ENCODE measurements around the gene THAP11. TPM values are rescaled to one million over a fixed set of nuclear protein-coding genes. Genes with fewer than 3 reads are reported as not detected.
A peak's percentile ranks its signal among the peaks of the same experiment; 100 is the strongest.

The THAP11 gene
- total RNA-seq, 4 donors from 2014 or later, result 24.7 to 44.1 (median 32.7) TPM

DNA sequence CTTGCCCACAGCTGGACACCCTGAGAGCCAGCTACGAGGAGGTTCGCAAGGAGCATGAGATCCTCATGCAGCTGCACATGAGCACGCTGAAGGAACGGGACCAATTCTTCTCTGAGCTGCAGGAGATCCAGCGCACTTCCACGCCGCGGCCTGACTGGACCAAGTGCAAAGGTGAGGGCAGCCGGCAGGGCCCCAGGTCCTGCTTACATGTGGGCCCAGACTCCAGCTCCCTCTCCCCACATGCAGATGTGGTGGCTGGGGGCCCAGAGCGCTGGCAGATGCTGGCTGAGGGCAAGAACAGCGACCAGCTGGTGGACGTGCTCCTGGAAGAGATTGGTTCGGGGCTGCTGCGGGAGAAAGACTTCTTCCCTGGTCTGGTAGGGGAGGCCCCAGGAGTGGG is 16.2 kb upstream of the THAP11 start:
- H3K4me1 ChIP-seq, result no peaks in the 10 kb centered on the region
- 90% methylated on average over 14 of the region's 14 CpGs; no CpG with 5 or more reads in 1 of the 2 donors for WGBS, 2 donors (ENCODE audit: low coverage in 1 of 2)
- in situ Hi-C loops (cut with MboI; ENCODE audit: low pct_ligation_motif_present in 1 of 4, low pct_unique_long_range_greater_than_20kb in 1 of 4, low sequenced_read_pairs in 3 of 4), result no loop called here
- H3K27me3 ChIP-seq, result no peaks in the 10 kb centered on the region
- peaks cover 0 to 10% (median 0%) of the 10 kb centered on the region in 4 donors for H3K36me3 ChIP-seq
- no peaks in the 10 kb centered on the region for H3K9me3 ChIP-seq
- intact Hi-C loops (cut with DNase I; ENCODE audit: low total_unique reads), result no loop called here
- TF ChIP-seq POLR2A (IDR thresholded peaks at IDR 0.05) (no peak), POLR2AphosphoS5 (IDR thresholded peaks at IDR 0.05) (no peak), EP300 (IDR thresholded peaks at IDR 0.05; ENCODE audit: low read depth) (no peak)
- TF ChIP-seq, protein P1, sequence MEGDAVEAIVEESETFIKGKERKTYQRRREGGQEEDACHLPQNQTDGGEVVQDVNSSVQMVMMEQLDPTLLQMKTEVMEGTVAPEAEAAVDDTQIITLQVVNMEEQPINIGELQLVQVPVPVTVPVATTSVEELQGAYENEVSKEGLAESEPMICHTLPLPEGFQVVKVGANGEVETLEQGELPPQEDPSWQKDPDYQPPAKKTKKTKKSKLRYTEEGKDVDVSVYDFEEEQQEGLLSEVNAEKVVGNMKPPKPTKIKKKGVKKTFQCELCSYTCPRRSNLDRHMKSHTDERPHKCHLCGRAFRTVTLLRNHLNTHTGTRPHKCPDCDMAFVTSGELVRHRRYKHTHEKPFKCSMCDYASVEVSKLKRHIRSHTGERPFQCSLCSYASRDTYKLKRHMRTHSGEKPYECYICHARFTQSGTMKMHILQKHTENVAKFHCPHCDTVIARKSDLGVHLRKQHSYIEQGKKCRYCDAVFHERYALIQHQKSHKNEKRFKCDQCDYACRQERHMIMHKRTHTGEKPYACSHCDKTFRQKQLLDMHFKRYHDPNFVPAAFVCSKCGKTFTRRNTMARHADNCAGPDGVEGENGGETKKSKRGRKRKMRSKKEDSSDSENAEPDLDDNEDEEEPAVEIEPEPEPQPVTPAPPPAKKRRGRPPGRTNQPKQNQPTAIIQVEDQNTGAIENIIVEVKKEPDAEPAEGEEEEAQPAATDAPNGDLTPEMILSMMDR (IDR thresholded peaks at IDR 0.05), result no peak
- no peak overlapping the region for H3K4me3 ChIP-seq
- DNase-seq, result no peak
- H3K27ac ChIP-seq, result no peak overlapping the region

GRCh38 chr16:67828651-67829050 is 13.5 kb upstream of the THAP11 start:
- H3K4me1 ChIP-seq, result peaks cover 0 to 12% (median 9%) of the 10 kb centered on the region in 4 donors
- H3K27ac ChIP-seq, result no peak overlapping the region
- peaks cover 0 to 10% (median 0%) of the 10 kb centered on the region in 4 donors for H3K36me3 ChIP-seq
- TF ChIP-seq, protein P1 (IDR thresholded peaks at IDR 0.05), result no peak
- TF ChIP-seq POLR2AphosphoS5 (IDR thresholded peaks at IDR 0.05) (no peak), EP300 (IDR thresholded peaks at IDR 0.05; ENCODE audit: low read depth) (no peak), POLR2A (IDR thresholded peaks at IDR 0.05) (no peak)
- 93% methylated on average over 4 of the region's 4 CpGs; no CpG with 5 or more reads in 1 of the 2 donors for WGBS, 2 donors (ENCODE audit: low coverage in 1 of 2)
- in situ Hi-C loops (cut with MboI; ENCODE audit: low pct_ligation_motif_present in 1 of 4, low pct_unique_long_range_greater_than_20kb in 1 of 4, low sequenced_read_pairs in 3 of 4) (no loop called here), intact Hi-C loops (cut with DNase I; ENCODE audit: low total_unique reads) (no loop called here)
- no peaks in the 10 kb centered on the region for H3K9me3 ChIP-seq
- H3K4me3 ChIP-seq, result no peak overlapping the region
- no peak for DNase-seq
- H3K27me3 ChIP-seq, result no peaks in the 10 kb centered on the region

- 0% methylated on average over 3 of the region's 3 CpGs; no CpG with 5 or more reads in 1 of the 2 donors for WGBS, 2 donors (ENCODE audit: low coverage in 1 of 2)
- no peak for DNase-seq
- Histone ChIP-seq H3K4me1 (peaks cover 0 to 18% (median 9%) of the 10 kb centered on the region in 4 donors), H3K36me3 (peaks cover 0 to 10% (median 0%) of the 10 kb centered on the region in 4 donors), H3K4me3 (peak overlapping the region; percentile 71 to 97 (median 84)), H3K9me3 (no peaks in the 10 kb centered on the region), H3K27me3 (no peaks in the 10 kb centered on the region), H3K27ac (peak overlapping the region; percentile 71 to 86 (median 84))
- in situ Hi-C loops (cut with MboI; ENCODE audit: low pct_ligation_motif_present in 1 of 4, low pct_unique_long_range_greater_than_20kb in 1 of 4, low sequenced_read_pairs in 3 of 4), result no loop called here
- TF ChIP-seq, protein P1 (IDR thresholded peaks at IDR 0.05), result no peak
- no peak for TF ChIP-seq POLR2A (IDR thresholded peaks at IDR 0.05)
- TF ChIP-seq POLR2AphosphoS5 (IDR thresholded peaks at IDR 0.05), result no peak
- TF ChIP-seq EP300 (IDR thresholded peaks at IDR 0.05; ENCODE audit: low read depth), result no peak
- intact Hi-C loops (cut with DNase I; ENCODE audit: low total_unique reads), result no loop called here
Measured at GRCh38 chr16:67833030-67833414, 9.1 kb upstream of the THAP11 start.

GRCh38 chr16:67833415-67834241 is 8.5 kb upstream of the THAP11 start:
- Histone ChIP-seq H3K4me3 (peak overlapping the region; percentile 71 to 97 (median 84)), H3K27me3 (no peaks in the 10 kb centered on the region), H3K36me3 (peaks cover 0 to 10% (median 0%) of the 10 kb centered on the region in 4 donors), H3K27ac (peak overlapping the region; percentile 71 to 86 (median 84)), H3K4me1 (peaks cover 0 to 18% (median 9%) of the 10 kb centered on the region in 4 donors), H3K9me3 (no peaks in the 10 kb centered on the region)
- peak; percentile 96 for DNase-seq
- intact Hi-C loops (cut with DNase I; ENCODE audit: low total_unique reads), result no loop called here
- in situ Hi-C loops (cut with MboI; ENCODE audit: low pct_ligation_motif_present in 1 of 4, low pct_unique_long_range_greater_than_20kb in 1 of 4, low sequenced_read_pairs in 3 of 4), result no loop called here
- TF ChIP-seq EP300 (IDR thresholded peaks at IDR 0.05; ENCODE audit: low read depth), result no peak
- peak; percentile 70 for TF ChIP-seq POLR2A (IDR thresholded peaks at IDR 0.05)
- peak; percentile 74 to 85 (median 80) for TF ChIP-seq POLR2AphosphoS5 (IDR thresholded peaks at IDR 0.05)
- 0% methylated on average over 39 of the region's 49 CpGs; no CpG with 5 or more reads in 1 of the 2 donors for WGBS, 2 donors (ENCODE audit: low coverage in 1 of 2)

All from transverse colon (tissue), 4 donors.